GM12892 (cell line): Measurements from ENCODE around the gene SDHA.
"Not testable (repeated sequence)": the region's sequence is repeated elsewhere in the genome, so short reads cannot be mapped to it uniquely, and the experiment has no call there.

Experiments used
- POLR2AphosphoS5 ChIP-seq: IDR thresholded peaks from 2 replicates; pipeline ENCODE4 v1.6.1; 2011; ENCODE audit warnings: low read depth, low read length, control low read depth
- TAF1 ChIP-seq: IDR thresholded peaks from 2 replicates; pipeline ENCODE4 v1.6.1; 2011; ENCODE audit warnings: low read depth, mild to moderate bottlenecking, control low read depth, low read length, borderline replicate concordance

DNA sequence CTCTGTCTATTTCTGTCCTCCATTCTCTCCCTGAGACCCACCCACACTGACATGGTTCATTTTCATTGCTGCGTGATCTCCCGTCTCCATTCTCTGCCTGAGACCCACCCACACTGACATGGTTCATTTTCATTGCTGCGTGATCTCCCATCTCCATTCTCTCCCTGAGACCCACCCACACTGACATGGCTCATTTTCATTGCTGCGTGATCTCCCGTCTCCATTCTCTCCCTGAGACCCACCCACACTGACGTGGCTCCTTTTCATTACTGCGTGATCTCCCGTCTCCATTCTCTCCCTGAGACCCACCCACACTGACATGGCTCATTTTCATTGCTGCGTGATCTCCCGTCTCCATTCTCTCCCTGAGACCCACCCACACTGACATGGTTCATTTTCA, 73.2 kb downstream of the SDHA start:
- TF ChIP-seq POLR2AphosphoS5, TAF1: not testable (repeated sequence)
